Superior temporal gyrus (tissue), 1 donor: ENCODE data around the gene SCRN2.
A peak's percentile ranks its signal among the peaks of the same experiment; 100 is the strongest.

Experiments used
- DNase-seq: peaks from one replicate; pipeline ENCODE4 v3.0.0-alpha.2; 2016; ENCODE audit errors: extremely low spot score

The SCRN2 gene

GRCh38 chr17:47821424-47822391 lies 19.4 kb downstream of the SCRN2 start, which contains the start of gene OSBPL7:
TSS of gene OSBPL7 (minus strand) at chr17:47821794. CDS start at chr17:47820278, 1,516 bp downstream.
- peak; percentile 79 for DNase-seq

- DNase-seq, result no peak
These were observed 20.0 kb downstream of the SCRN2 start for GRCh38 chr17:47821031-47821423.

GRCh38 chr17:47820033-47820789 lies 20.9 kb downstream of the SCRN2 start:
- DNase-seq, result no peak

- no peak for DNase-seq
These were observed 21.6 kb downstream of the SCRN2 start for GRCh38 chr17:47819475-47819874.

GRCh38 chr17:47818002-47818695 lies 22.9 kb downstream of the SCRN2 start:
- DNase-seq, result no peak

GRCh38 chr17:47816947-47817346 lies 24.1 kb downstream of the SCRN2 start:
- no peak for DNase-seq

GRCh38 chr17:47816111-47816735 lies 24.9 kb downstream of the SCRN2 start:
- DNase-seq, result no peak

- no peak for DNase-seq
These were observed 25.8 kb downstream of the SCRN2 start for GRCh38 chr17:47815106-47815918.

- DNase-seq, result no peak
These were observed 27.5 kb downstream of the SCRN2 start for GRCh38 chr17:47813512-47814031.

GRCh38 chr17:47813077-47813476 lies 28.0 kb downstream of the SCRN2 start:
- DNase-seq, result no peak

GRCh38 chr17:47812146-47812920 lies 28.7 kb downstream of the SCRN2 start:
- no peak for DNase-seq

GRCh38 chr17:47811709-47812108 lies 29.4 kb downstream of the SCRN2 start:
- DNase-seq, result no peak

- DNase-seq, result no peak
These were observed 30.0 kb downstream of the SCRN2 start for GRCh38 chr17:47810901-47811635.

GRCh38 chr17:47810200-47810821 lies 30.8 kb downstream of the SCRN2 start:
- no peak for DNase-seq

GRCh38 chr17:47808830-47809480 lies 32.1 kb downstream of the SCRN2 start:
- DNase-seq, result no peak

GRCh38 chr17:47808036-47808829 lies 32.8 kb downstream of the SCRN2 start:
- DNase-seq, result no peak

- no peak for DNase-seq
These were observed 33.7 kb downstream of the SCRN2 start for GRCh38 chr17:47807421-47807820.
